Measurements from ENCODE around the gene RBM38. TPM values are rescaled to one million over a fixed set of nuclear protein-coding genes. Genes with fewer than 3 reads are reported as not detected.

RBM38 gene
- total and polyA plus RNA-seq, 2 of the 4 experiments (the other 2 are of a cell fraction) = 5.2 to 11.9 TPM

- no peaks in the 10 kb centered on the region for H3K27me3 ChIP-seq (ENCODE audit: control insufficient read depth, insufficient read depth, low read length)
- WGBS, 2 experiments (ENCODE audit: extremely low coverage in 2 of 2, insufficient read length in 1 of 2) = 95% methylated on average over 8 of the region's 13 CpGs; no CpG with 5 or more reads in 1 of the 2 experiments
- in situ Hi-C loops (cut with MboI; ENCODE audit: low sequenced_read_pairs) = loop anchor here (25.0 kb wide), 1 partner anchor 1660 kb away; the partner anchor contains the start of genes ATP5F1E and PRELID3B
- dilution Hi-C loops (cut with HindIII; ENCODE audit: low sequenced_read_pairs, unreplicated experiment) = no loop called here
- no TSS peak for BruUV-seq (replicated peaks)
- no peak overlapping the region for H3K14ac ChIP-seq (replicated peaks; ENCODE audit: low read depth, low read length)
- CTCF ChIA-PET = interaction anchor here (0.8 kb wide), 1 partner anchor 13 kb away, joined by 3 read pairs; no protein-coding TSS in a partner anchor
- no peak overlapping the region for H2AK9ac ChIP-seq (replicated peaks; ENCODE audit: low read depth, low read length, poor library complexity)
- no peak overlapping the region for H3K9ac ChIP-seq (ENCODE audit: low read depth, low read length)
- no peak overlapping the region for H3K56ac ChIP-seq (ENCODE audit: extremely low read depth, insufficient read depth, low read length)
- no peaks in the 10 kb centered on the region for H3K9me1 ChIP-seq (ENCODE audit: insufficient read depth, low read length)
- no peaks in the 10 kb centered on the region; the same call in 1 of the 2 replicates for H4K20me1 ChIP-seq (ENCODE audit: insufficient read depth, low read length)
- POLR2A ChIA-PET (ENCODE audit: unreplicated experiment) = no interaction called here
- no peak overlapping the region for H3K4ac ChIP-seq (ENCODE audit: low read depth, low read length)
- no peak overlapping the region for H2BK15ac ChIP-seq (ENCODE audit: low read depth, low read length)
- no peaks in the 10 kb centered on the region for H3K9me3 ChIP-seq (ENCODE audit: control insufficient read depth, insufficient read depth, low read length)
- H2BK5ac ChIP-seq (ENCODE audit: low read depth, low read length, poor library complexity, severe bottlenecking) = no peak overlapping the region
- H4K91ac ChIP-seq (ENCODE audit: insufficient read depth, low read depth, low read length) = no peak overlapping the region
- no peak for TF ChIP-seq MXI1 (IDR thresholded peaks at IDR 0.05; ENCODE audit: borderline replicate concordance, low read depth, low read length)
- intact Hi-C loops (cut with micrococcal nuclease) = no loop called here
- peaks cover 56% of the 10 kb centered on the region for H3K36me3 ChIP-seq (ENCODE audit: control insufficient read depth, insufficient read depth, low read length)
- no peaks in the 10 kb centered on the region for H3K4me1 ChIP-seq (ENCODE audit: control insufficient read depth, insufficient read depth, low read length)
- DNase-seq (no peak), ATAC-seq (ENCODE audit: low read depth) (no peak)
- H4K5ac ChIP-seq (ENCODE audit: low read depth, low read length) = no peak overlapping the region
- no peak overlapping the region for H2AFZ ChIP-seq (replicated peaks; ENCODE audit: low read length, poor library complexity)
- H2AK5ac ChIP-seq (ENCODE audit: low read depth, low read length) = no peak overlapping the region
- no peaks in the 10 kb centered on the region; a peak in 1 of 4 replicates for H3K79me1 ChIP-seq (ENCODE audit: low read depth in 1 of 2, low read length in 2 of 2)
- no peak overlapping the region for H4K8ac ChIP-seq (ENCODE audit: low read depth in 2 of 2, low read length in 2 of 2)
- H2BK20ac ChIP-seq (ENCODE audit: low read depth, low read length) = no peak overlapping the region
- no peak overlapping the region for H3K27ac ChIP-seq (ENCODE audit: insufficient read depth, low read length)
- H3K18ac ChIP-seq (ENCODE audit: low read depth, low read length) = no peak overlapping the region
- H3K23ac ChIP-seq (ENCODE audit: low read depth, low read length) = no peak overlapping the region
- no peak overlapping the region for H3K4me2 ChIP-seq (ENCODE audit: low read depth, low read length)
- no peak overlapping the region for H2BK120ac ChIP-seq (ENCODE audit: low read depth, low read length)
- no peak overlapping the region for H3K4me3 ChIP-seq (ENCODE audit: insufficient read depth, low read depth, low read length)
These were observed 13.8 kb upstream of the RBM38 start for GRCh38 chr20:57377350-57377749.

Measured in IMR-90 (cell line).